PFSK-1 (cell line): ENCODE results near the gene JPH3.

Experiments used
- FOXP2 ChIP-seq: optimal IDR thresholded peaks from 2 replicates; pipeline ENCODE3; 2011; ENCODE audit warnings: borderline replicate concordance, control low read depth, inconsistent platforms; ENCODE audit not compliant: insufficient read depth; ENCODE audit errors: extremely low read length, extremely low read depth
- POLR2AphosphoS5 ChIP-seq: IDR thresholded peaks from 2 replicates; pipeline ENCODE4 v1.6.1; 2012; ENCODE audit warnings: low read depth, mild to moderate bottlenecking, control low read depth, low read length, moderate library complexity
- REST ChIP-seq, 2 experiments: IDR thresholded peaks; 2 replicates each; pipeline versions ENCODE4 v1.6.1 to v1.8.0; 2011 to 2012; ENCODE audit warnings: low read depth in 2 of 2, low read length in 2 of 2, control low read depth in 1 of 2, inconsistent platforms in 1 of 2, mild to moderate bottlenecking in 1 of 2, moderate library complexity in 1 of 2; ENCODE audit not compliant: insufficient read depth in 1 of 2
- SIN3A ChIP-seq: IDR thresholded peaks from 2 replicates; pipeline ENCODE4 v1.6.1; 2012; ENCODE audit warnings: mild to moderate bottlenecking, low read length, moderate library complexity, borderline replicate concordance; ENCODE audit not compliant: insufficient read depth

GRCh38 chr16:87586201-87586782, 16.0 kb upstream of the JPH3 start:
- no peak for TF ChIP-seq POLR2AphosphoS5
- no peak for TF ChIP-seq REST (IDR thresholded peaks at IDR 0.05; ENCODE audit: insufficient read depth in 1 of 2, low read depth in 2 of 2, low read length in 2 of 2)
- TF ChIP-seq FOXP2, result no peak
- TF ChIP-seq SIN3A, result no peak
